NCI-H146 treated with DMSO at 0.1 percent for 48 hours (cell line): ENCODE data around the gene ZFP92.
A peak's percentile ranks its signal among the peaks of the same experiment; 100 is the strongest.
"Not testable (repeated sequence)": the region's sequence is repeated elsewhere in the genome, so short reads cannot be mapped to it uniquely, and the experiment has no call there.

Experiments
- DNase-seq: peaks from one replicate; lab custom pipeline; 2025; ENCODE audit not compliant: unreplicated experiment; lab: John Stamatoyannopoulos, UW

The ZFP92 gene

DNA sequence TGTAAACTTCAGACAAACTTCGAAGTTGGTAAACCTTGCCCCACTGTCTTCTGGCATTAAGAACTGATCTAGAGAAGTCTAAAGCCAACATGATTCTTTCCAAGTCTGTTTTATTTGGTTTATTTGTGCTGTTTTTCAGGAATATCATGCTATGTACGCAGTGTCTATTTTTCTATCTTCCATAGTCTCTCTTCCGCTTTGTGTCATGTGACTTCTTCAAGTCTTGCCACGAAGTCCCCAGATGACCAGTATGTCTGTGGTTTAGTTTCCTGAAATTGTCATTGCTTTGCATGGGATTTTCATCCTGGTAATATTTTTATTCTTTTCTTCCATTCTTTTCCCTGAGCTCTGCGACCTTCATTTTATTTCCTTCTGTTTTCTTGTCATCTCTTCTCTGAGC is 25.2 kb upstream of the ZFP92 start:
- DNase-seq = no peak

DNA sequence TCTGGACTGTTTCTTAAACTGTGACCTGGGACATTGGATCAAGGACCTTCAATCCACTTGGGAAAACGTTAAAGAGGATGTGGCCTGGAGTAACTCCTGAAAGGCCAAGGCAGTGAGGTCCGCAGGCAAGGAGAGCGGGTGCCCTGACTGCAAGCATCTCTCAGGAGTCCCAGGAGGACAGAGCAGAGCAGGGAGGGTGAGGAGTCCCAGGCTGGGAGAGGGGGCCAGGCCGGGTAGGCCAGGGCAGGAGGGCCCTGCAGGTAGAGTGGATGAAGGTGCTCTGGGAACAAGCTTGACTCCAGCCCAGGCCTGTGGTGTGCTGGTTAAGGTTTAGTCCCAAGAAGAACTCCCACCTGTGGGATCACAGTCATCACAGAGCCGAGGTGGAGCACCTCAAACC is 23.9 kb upstream of the ZFP92 start:
- DNase-seq = no peak

DNA sequence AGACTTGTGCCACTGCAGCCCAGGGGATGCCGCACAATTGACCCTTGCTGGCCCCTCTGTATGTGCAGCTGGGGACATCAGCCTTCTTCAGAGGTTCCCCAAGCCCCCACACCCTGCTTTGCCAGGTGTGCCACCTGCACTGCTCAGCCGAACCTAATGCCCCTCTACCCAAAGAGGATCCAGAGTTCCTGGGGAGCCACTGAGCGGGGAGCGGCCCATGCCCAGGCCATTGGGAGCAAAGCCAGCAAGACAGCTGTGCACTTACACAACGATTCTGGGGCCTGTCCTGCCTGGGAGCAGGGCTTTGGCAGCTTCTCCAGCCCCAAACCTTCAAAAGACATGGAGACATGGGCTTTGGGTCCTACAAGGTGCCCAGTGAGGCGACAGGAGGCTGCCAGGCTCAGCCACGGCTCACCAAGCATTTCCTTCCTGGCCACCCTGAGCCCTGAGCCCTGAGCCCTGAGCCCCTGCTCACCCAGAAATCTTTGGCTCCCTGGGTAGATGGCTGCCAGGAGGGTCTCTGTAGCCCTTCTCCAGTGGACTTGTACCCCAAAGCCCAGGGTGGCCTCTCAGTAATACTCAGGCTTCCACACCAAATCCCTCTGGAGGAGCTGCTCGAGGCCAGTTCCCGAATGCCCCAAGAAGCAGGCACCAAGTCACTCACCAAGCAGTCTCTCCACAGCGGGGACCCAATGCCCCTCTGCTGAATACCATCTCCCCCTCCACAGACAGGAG is 23.1 kb upstream of the ZFP92 start:
- no peak for DNase-seq

DNA sequence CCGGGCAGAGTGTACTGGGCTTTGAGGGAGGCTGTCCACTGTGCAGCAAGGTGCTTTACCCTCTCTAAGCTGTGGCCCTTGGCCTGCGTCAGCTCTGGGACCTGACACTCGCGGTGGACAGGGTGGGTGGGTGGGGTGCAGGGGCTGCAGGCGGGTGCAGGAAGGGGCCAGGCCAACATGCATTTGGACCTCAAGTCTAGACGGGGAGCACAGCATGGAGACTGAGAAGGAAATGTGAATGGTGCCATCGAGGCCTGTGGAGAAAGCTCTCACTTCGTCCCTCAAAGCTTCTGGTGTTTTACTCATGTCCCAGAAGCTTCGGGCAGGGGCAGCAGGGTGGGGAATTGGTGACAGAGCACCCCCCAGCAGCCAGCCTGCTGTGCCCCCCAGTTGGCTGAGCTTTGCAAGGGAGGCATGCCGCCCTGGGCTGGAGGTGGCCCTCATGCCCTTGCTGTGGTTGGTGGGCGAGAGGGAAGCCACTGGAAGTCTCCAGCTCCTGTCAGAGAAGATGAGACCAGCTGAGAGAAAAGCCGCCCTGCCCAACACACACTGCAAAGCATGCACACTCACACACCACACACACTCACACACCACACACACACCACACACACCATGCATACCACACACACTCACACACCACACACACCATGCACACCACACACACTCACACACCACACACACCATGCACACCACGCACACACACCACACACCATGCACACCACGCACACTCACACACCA is 22.4 kb upstream of the ZFP92 start:
- DNase-seq = no peak

DNA sequence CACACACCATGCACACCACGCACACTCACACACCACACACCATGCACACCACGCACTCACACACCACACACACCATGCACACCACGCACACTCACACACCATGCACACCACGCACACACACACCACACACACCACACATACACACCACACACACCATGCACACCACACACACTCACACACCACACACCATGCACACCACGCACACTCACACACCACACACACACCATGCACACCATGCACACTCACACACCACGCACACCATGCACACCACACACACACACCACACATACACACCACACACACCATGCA is 21.9 kb upstream of the ZFP92 start:
- DNase-seq = not testable (repeated sequence)

DNA sequence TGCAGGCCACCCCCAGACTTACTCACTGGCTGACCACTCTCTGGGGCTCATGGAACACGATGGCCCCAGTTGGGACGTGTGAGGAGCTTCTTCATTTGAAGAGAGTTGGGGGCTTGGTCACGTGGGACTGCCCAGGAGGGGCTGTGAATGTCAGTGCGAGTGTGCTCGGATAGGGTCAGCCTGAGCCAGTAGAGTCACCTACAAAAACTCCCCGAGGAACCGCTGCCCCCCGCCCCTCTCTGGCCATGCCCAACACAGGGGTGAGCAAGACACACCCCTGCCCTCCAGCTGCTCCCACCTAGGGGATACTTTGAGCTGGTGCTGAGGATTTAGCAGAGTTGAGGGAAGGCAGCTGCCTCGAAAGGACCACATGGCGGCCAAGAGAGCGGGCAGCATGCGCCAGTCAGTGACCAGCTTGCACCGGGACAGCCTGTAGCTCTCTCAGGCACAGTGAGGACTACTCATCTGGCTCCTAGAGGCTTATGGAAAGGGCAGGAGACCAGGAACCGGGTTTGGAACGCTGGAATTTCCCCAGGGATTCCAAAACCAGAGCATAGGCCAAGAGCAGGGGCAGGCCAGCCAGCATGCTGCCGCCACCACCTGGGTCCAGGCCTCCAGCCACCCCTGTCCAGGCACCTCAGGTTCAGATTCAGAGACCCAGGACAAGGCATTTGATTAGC is 18.5 kb upstream of the ZFP92 start:
- DNase-seq = no peak

DNA sequence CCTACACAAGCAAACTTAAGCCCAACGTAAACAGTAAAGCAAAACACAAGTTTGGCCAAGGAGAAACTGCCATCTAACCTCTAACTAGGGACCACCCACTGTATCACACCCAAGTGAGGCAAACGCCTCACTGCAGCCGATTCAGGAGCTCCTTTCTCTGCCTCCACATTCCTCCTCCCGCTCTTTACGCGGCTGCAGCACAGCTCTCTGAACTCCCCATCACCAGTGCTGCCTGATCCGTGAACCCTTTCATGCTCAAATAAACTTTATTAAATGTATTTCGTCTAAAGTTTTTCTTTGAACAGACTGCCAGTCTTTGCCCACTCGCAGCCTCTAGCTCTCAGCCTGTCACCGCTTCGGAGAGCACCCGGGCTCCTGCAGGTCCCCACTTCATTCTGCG is 16.7 kb upstream of the ZFP92 start:
- DNase-seq = no peak

DNA sequence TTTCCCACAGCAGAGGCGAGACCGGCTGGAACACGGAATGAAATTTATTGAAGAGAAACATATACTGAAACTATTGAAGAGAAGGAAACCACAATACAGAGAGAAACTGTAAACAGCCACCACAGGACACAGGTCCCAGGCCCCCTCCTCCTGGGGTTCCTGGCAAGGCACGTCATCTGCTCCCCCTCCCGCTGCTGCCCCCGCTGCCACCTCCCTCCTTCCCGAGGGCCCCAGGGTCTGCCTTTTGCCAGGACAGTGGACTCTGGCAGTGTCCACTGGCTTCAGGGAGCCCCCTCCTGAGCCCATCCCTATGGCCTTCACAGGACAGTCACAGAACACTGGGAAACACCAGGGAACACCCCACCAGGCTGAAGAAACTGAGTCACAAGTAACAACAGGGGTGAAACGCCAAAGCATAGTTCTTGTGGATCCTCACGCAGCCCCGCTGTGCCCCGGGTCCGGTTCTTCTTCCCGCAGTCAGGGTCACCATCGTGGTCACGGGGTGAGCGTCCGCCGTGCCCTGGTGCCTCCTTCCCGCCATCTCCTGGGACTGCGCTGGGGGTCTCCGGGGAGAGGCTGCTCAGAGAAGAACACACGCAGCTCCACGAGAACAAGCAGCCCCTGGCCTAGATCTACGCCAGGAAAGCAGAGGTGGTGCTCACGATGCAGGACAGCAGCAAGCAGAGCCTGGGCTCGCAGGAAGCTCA is 15.5 kb upstream of the ZFP92 start:
- DNase-seq = no peak

DNA sequence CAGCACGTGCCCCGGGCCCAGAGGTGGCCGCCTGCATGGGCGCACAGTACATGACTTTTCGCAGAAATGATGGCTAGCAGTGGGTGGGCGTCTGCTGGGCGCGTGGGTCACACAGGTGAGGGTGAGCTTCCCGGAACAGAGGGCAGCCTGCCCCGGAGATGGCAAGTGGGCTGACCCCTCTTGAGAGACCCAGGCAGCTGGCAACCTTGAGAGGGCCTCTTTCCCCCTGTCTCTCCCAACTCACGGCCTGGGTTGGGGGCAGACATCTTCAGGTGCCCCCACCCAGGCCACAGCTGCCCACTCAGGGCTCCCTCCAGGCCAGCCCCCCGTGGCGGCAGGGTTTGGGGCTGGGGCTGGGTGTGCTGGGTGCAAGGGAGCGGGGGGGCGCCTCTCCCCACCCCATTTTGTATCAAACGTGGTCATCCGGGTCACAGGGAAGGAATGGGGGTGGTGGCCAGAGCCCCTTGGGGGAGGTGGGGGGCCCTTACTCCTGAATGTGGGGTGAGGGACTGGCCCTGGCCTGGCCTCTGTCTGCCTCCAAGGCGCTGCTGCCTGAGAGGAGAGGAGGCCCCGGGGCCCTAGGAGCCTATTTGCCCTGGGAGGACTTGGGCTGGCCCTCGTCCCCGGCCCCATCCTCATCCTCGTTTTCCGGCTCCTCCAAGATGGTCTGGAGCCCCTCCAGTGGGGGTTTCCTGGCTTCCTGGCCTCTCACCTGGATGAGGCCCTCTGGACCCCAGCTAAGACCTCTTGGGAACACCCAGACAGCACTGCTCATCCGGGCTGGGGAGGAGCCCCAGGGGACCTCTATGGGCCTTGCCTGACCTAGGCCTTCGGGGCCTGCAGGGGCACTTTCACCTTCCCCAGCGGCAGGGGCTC is 14.7 kb upstream of the ZFP92 start:
- DNase-seq = no peak

DNA sequence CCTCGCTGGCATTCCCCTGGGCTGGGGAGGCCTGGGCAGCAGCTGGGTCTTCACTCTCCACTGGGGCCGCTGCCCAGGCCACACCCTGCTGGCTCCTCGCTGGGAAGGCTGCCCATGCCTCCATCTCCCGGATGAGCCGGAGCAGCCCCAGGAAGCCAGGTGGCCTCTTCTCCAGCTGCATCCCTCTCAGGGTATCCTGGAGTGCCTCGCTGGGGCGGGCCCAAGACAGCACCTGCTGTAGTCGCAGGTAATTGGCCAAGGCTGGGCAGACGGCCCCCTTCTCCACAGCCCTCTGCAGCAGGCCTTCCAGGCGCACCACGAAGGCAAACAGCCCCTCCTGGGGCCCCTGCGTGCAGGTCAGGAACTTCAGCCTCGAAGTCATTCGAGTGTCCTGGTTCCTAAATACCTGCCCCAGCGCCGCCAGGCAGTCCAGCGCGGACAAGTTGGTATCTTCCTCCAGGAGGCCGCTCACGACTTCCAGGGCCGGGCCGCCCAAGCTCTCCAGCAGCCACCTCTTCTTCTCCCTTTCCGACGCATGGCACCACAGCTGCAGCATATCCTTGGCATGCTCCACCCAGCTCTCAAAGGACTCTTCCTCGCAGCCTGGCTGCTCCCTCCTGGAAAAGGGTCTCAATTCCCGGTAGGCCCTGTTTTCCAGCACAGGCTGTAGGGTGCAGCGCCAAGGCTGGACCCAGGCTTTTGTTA is 13.9 kb upstream of the ZFP92 start:
- DNase-seq = peak; percentile 38

DNA sequence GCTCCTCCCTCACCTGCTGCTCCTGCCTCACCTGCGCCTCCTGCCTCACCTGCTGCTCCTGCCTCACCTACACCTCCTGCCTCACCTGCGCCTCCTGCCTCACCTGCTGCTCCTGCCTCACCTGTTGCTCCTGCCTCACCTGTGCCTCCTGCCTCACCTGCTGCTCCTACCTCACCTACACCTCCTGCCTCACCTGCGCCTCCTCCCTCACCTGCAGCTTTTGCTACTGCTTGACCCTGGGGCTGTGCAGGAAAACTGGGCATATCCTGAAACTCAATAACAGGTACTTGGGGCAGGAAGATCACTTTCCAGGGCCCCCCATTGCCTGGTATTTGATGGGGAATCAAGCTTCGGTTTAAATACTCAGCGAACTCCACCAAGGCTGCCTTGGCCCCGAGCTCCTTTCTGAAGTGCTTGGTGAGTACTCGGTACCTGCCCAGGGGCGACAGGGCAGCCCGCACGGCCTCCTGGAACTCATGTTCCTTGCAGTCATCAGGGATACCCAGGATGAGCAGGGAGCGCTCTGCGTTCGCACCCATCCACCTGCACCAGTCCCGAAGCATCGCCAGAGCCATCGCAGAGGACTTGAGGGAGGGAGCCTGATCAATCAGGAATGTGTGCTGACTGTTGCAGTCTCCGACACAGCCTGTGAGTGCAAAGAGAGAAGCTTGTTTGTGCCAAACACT is 12.9 kb upstream of the ZFP92 start:
- DNase-seq = no peak

DNA sequence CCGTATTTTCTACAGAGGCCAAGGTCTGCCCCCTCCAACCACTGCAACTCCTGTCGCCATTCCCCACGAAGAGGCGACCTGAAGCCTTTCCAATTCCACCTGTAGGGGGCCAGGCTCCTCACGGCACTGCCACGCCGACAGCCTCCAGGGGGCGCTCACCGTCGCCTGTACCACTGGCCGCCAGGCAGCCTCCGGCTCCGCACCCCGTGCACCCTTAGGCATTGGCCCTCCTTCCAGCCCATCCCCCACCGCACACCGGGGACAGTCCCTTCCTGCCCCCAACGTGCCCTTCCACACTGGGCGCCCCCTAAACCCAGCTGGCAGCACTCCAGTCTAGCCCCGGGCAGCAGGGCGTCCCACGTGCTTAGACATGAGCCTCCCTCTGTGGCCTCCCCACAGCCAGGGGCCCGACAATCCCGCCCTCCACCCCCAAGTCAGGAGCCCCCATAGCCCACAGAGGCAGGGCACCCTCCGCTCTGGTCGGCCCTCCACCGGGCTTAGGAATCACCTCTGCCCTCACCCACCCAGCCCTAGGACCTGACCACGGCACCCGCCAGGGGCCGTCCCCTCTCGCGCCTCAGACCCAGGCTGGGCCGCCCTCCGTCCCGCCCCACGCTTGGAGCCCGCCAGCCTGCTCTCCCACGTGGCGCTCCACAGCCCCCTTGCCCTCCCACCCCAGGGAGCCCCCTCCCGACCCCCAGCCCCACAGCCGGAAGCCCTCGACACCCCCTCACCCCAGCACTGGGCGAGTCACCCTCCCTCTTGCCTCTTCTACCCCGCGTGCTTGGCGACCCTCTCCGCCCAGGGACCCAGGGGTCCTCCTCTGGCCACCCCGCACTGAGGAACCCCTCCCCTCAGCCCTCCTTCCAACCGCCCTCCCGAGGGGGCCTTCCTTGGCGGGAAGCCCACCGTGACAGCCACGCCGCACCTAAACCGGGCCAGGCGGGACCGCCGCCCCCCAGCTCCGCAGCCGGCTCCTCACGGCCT is 10.8 kb upstream of the ZFP92 start:
- no peak for DNase-seq

DNA sequence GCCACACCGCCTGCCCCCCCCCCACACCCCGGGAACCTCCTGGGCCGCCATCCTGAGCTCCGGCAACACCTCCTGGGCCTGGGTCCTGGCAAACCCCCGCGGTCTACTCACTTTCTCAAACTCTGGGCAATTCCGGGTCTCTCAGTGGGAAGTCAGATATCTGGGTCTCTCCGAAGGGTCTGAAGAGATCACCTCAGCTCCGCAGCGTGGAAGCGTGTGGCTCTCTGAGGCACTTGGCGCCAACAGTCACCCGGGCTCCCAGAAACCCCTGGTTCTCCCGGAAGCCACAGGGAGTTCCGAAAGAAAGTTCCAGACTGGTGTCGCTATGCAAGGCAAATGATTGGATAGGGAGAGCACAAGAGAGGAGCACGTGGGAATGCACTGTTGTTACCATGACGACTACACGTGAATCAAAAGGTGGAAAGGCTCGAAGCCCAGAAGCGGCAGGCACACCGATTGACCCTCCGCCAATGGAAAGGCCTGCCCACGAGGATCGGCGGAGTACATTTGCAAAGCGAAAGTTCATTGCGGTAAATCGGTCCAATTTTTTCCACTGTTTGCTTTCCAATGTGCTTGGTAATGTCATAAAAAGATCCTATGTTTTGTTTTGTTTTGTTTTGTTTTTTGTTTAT is 10.0 kb upstream of the ZFP92 start, which contains the start of gene PNMA6E:
Gene PNMA6E (minus strand): TSS at position 218 of the 632 bp plus-strand sequence. CDS start 2,501 bp downstream, outside the sequence.
- no peak for DNase-seq

DNA sequence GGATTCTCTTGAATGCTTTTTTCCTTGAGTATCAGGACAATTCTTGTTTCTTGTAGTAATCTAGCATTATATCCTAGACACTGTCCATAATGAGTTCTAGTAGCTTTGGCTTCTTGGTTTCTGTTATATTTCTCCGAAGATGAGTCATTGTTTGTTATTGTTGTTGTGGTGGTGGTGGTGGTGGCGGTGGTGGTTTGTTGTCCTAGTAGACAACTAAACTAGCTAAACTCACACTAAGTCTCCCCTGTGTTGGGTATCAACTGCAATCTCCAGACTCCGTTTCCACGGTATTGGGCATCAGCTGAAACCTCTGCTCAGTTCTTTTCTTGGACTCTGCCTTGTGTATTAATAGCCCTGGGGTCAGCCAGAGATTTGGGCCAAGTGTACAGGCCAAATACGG is 6.9 kb upstream of the ZFP92 start:
- DNase-seq = not testable (repeated sequence)

DNA sequence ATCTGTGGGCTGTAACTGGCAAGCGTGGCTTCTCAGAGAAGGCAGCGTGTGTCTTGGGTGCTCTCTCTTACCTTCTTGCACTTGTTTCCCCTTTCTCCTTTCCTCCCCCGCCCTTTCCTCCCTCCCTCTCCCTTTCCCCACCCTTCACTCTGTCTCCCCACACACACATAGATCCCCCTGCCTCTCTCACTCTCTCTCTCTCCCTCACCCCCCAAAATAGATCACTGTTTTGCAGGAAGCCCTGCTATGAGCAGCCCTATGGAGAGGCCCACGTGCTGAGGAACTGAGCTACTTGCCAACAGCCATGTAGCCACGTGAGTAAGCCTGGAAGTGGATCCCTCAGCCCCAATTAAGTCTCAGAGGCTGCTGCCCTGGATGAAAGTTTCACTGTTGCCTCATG is 5.8 kb upstream of the ZFP92 start:
- DNase-seq = no peak

DNA sequence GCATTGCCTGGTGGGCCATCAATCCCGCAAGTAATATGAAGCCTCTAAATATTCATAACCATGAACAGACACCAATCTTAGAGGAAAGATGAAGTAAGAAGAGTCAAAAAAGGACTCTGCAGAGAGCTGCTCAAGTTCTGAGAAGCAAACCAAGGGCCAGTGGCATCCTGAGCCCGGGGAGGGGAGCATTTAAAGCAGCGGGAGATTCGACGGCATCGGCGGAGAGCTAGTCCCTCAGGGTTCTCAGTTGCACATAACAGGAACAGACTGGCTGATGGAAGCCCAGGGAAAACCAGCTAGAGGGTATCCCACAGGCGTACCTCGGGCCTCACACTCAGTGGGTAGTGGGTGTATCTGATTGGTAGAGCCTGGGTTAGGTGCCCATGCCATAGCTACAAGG is 5.3 kb upstream of the ZFP92 start:
- DNase-seq = no peak

DNA sequence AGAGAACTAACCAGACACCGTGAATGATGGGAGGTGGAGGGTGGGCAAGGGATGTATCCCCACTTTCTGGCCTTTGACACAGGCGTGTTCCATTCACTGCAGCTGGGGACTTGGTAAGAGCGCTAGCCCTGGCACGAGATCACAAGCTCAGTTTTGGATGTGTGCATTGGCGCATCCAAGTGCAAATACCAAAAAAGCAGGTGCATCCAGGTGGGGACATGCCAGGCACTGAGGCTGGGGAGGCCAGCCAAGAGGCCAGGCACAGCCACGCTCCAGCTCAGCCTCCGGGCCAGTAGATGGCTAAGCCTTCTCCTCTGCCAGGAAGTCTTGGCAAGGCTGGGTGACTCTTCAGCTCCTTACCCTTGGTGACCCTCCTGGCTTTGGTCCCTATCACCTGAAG is 4.4 kb upstream of the ZFP92 start:
- DNase-seq = no peak

DNA sequence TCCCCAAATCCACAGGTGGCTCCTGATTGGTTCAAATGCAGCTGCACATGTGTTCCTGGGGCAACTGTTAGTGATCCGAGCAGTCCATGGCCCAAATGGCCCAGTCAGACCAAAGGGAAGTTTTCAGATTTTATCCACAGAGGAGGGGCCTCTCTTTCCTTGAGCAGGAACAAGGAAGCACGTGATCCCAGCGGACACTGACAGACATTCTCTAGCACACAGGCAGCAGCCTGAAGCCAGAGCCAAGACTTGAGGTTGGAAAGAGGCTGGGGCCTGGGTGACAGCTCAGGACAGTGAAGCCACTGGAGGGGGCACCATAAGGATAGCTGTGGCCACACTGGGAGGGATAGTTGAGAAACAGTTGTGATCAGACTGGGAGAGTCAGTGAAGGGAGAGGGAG is 3.5 kb upstream of the ZFP92 start:
- DNase-seq = no peak
